Kidney (tissue), 14 donors: Measurements from ENCODE around the gene NEDD4L. TPM values are rescaled to one million over a fixed set of nuclear protein-coding genes. Genes with fewer than 3 reads are reported as not detected.

Experiments used
- DNase-seq, 5 donors: peaks; one replicate each; pipeline ENCODE4 v3.0.0-alpha.2; 2013 to 2020
- FAIRE-seq: peaks from 2 replicates; lab custom pipeline; 2012; peaks lifted over from hg19 to GRCh38; lab: Jason Lieb, UNC
- H3K27ac ChIP-seq, 2 donors: one replicate each; pipeline ENCODE4 v1.7.0; 2013; ENCODE audit warnings: low read depth in 2 of 2, low read length in 2 of 2, inconsistent platforms in 1 of 2
- H3K27me3 ChIP-seq: one replicate; pipeline ENCODE4 v1.7.1; 2013; ENCODE audit warnings: low read length, inconsistent platforms; ENCODE audit not compliant: control insufficient read depth, insufficient read depth
- H3K36me3 ChIP-seq, 3 donors: one replicate each; pipeline versions ENCODE4 v1.7.0 to v1.7.1; 2013; ENCODE audit warnings: low read length in 3 of 3, control low read depth in 1 of 3, inconsistent platforms in 1 of 3; ENCODE audit not compliant: insufficient read depth in 3 of 3, control insufficient read depth in 2 of 3
- H3K4me1 ChIP-seq, 3 donors: one replicate each; pipeline versions ENCODE4 v1.7.0 to v1.7.1; 2013; ENCODE audit warnings: low read length in 3 of 3, inconsistent platforms in 1 of 3, low read depth in 1 of 3; ENCODE audit not compliant: control insufficient read depth in 2 of 3, insufficient read depth in 2 of 3
- H3K4me3 ChIP-seq, 3 donors: one replicate each; pipeline versions ENCODE4 v1.7.0 to v1.8.1; 2013; ENCODE audit warnings: low read length in 3 of 3, control low read depth in 1 of 3, inconsistent platforms in 1 of 3
- H3K9ac ChIP-seq, 3 donors: one replicate each; pipeline versions ENCODE4 v1.7.0 to v1.7.1; 2013; ENCODE audit warnings: low read length in 3 of 3, control low read depth in 1 of 3, inconsistent platforms in 1 of 3
- H3K9me3 ChIP-seq, 3 donors: one replicate each; pipeline versions ENCODE4 v1.7.0 to v1.7.1; 2013; ENCODE audit warnings: low read length in 3 of 3, control low read depth in 1 of 3, inconsistent platforms in 1 of 3; ENCODE audit not compliant: control insufficient read depth in 2 of 3, insufficient read depth in 1 of 3
- intact Hi-C: fragments of 100-400 bp; cut with DNase I; formaldehyde crosslinking; loops from one replicate; pipeline ENCODE4 v1.11.1; 2022
- polyA plus RNA-seq: library from polyadenylated mRNA; stranded (reverse); fragments of 350-450 nt; fragmentation: Illumina TruSeq; extraction: RNeasy Lipid Tissue Mini Kit (QIAGEN cat#74804); gene quantifications from one replicate; pipeline ENCODE4 v1.2.3, GENCODE V29; 2014; ENCODE audit warnings: low read depth, low replicate concordance; ENCODE audit not compliant: insufficient read depth
- total RNA-seq: library from RNA; stranded (reverse); fragmentation: NEBNext Ultra II Directional; extraction: Animal tissue kit (Norgen Biotek cat#: 25700); gene quantifications from one replicate; pipeline ENCODE4 v1.2.1, GENCODE V29; 2021
- TF ChIP-seq, protein P1 (sequence below): IDR thresholded peaks from 3 replicates; pipeline ENCODE4 v1.5.1; 2012; ENCODE audit warnings: mild to moderate bottlenecking, moderate library complexity, borderline replicate concordance; ENCODE audit not compliant: insufficient read depth; ENCODE audit errors: extremely low read depth
- donor health status: control.
- donor health status: control.
- donor health status: control.
- donor health status: control.
- donor health status: control.
- donor health status: DM: yes; HTN: yes; CAD: no.
- donor health status: Normal renal cell carcinoma (clear cell type).

NEDD4L gene
- total and polyA plus RNA-seq, 2 donors from 2014 or later = 90.8 to 95.7 TPM

DNA sequence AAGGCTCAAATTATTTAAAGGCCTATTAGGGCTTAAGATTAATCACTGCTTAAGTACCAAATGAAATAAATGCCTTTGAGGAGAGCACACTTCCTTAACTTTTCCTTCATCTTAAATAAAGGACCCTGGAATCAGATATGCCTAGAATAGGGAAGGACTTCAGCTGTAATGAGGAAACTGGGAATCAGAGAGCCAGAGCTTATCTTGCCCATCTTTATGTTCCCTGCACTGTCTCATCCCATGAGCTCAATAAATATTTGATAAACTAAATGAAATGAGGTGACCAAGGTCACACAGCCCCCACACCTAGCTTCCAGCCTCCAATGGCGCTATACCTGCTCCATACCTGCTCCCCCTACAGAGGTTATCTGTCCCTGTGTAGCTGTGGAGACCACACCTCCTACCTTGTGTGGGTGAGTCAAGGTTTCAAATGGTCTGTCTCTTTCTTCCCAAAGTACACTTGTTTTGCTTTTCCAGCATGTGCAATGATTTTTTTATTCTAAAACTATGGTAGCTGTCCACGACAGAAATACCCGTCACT, 23.4 kb upstream of the NEDD4L start:
- intact Hi-C loops = no loop called here
- FAIRE-seq = no peak
- no peak overlapping the region for H3K9ac ChIP-seq

DNA sequence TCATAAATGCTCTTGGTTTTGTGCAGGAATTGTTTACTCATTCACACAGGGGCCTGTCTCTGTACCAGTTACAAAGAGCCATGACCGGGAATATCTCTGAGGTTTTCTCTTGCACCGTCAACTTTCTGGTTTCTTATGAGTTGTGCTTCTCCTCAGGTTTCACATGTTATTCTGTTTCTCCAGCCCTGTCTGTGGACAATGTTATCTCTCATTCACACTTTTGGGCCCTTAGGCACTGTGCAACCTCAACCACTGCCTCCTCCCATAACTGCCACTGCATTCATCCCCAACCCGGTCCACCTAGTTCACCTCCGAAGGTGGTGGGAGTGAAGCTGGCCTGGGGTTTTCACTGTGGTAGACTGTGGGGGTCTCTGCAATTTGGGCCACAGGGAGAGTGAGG, 22.5 kb upstream of the NEDD4L start:
- Histone ChIP-seq H3K27ac (no peak overlapping the region), H3K9me3 (no peaks in the 10 kb centered on the region), H3K4me1 (peaks cover 0 to 3% (median 0%) of the 10 kb centered on the region in 3 donors), H3K27me3 (no peaks in the 10 kb centered on the region), H3K4me3 (no peak overlapping the region), H3K36me3 (no peaks in the 10 kb centered on the region), H3K9ac (no peak overlapping the region)
- TF ChIP-seq, protein P1, sequence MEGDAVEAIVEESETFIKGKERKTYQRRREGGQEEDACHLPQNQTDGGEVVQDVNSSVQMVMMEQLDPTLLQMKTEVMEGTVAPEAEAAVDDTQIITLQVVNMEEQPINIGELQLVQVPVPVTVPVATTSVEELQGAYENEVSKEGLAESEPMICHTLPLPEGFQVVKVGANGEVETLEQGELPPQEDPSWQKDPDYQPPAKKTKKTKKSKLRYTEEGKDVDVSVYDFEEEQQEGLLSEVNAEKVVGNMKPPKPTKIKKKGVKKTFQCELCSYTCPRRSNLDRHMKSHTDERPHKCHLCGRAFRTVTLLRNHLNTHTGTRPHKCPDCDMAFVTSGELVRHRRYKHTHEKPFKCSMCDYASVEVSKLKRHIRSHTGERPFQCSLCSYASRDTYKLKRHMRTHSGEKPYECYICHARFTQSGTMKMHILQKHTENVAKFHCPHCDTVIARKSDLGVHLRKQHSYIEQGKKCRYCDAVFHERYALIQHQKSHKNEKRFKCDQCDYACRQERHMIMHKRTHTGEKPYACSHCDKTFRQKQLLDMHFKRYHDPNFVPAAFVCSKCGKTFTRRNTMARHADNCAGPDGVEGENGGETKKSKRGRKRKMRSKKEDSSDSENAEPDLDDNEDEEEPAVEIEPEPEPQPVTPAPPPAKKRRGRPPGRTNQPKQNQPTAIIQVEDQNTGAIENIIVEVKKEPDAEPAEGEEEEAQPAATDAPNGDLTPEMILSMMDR = no peak
- intact Hi-C loops = no loop called here
- no peak for DNase-seq
- no peak for FAIRE-seq

More for the DNA sequence above, 23.4 kb upstream of the NEDD4L start:
- Histone ChIP-seq H3K4me1 (peaks cover 0 to 3% (median 0%) of the 10 kb centered on the region in 3 donors), H3K4me3 (no peak overlapping the region), H3K27me3 (no peaks in the 10 kb centered on the region), H3K36me3 (no peaks in the 10 kb centered on the region), H3K27ac (no peak overlapping the region), H3K9me3 (peaks cover 0 to 4% (median 0%) of the 10 kb centered on the region in 3 donors)
- TF ChIP-seq, protein P1 = no peak
- DNase-seq = no peak

DNA sequence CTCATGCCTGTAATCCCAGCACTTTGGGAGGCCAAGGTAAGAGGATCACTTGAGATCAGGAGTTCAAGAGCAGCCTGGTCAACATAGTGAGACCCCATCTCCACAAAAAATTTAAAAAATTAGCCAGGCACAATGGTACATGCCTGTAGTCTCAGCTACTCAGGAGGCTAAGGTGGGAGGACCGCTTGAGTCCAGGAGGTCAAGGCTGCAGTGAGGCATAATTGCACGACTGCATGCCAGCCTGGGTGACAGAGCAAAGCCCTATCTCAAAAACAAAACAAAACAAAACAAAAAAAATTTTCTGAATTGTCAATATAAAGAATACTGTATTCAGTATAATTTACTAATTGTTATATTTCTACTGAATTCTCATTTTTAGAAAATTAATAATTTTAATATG, 20.9 kb upstream of the NEDD4L start:
- H3K4me1 ChIP-seq = peaks cover 0 to 3% (median 0%) of the 10 kb centered on the region in 3 donors
- H3K27ac ChIP-seq = no peak overlapping the region
- no peaks in the 10 kb centered on the region for H3K9me3 ChIP-seq
- H3K27me3 ChIP-seq = no peaks in the 10 kb centered on the region
- H3K36me3 ChIP-seq = no peaks in the 10 kb centered on the region
- TF ChIP-seq, protein P1 = no peak
- intact Hi-C loops = no loop called here
- FAIRE-seq = no peak
- DNase-seq = no peak
- no peak overlapping the region for H3K4me3 ChIP-seq
- H3K9ac ChIP-seq = no peak overlapping the region

DNA sequence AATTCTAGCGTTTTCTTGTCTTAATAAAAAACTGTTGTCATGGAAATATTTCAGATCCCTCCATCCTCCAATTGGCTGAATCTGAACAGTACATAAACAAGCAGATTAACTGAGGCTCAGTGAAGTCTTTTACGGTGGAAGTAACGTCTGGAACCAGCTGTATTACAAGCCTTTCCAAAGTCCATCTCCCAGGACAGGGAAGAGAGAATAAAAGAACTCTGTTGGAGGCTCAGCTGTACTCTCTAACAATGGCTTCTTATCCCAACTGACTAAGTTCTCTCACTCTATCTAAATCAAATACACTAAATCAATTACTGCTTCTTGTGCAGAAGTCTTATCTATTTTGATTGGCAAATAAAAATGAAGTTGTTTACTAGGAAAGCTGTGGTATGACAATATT, 19.9 kb upstream of the NEDD4L start:
- intact Hi-C loops = no loop called here
- Histone ChIP-seq H3K27ac (no peak overlapping the region), H3K4me1 (peaks cover 0 to 3% (median 0%) of the 10 kb centered on the region in 3 donors), H3K36me3 (no peaks in the 10 kb centered on the region), H3K9ac (no peak overlapping the region), H3K27me3 (no peaks in the 10 kb centered on the region), H3K9me3 (no peaks in the 10 kb centered on the region), H3K4me3 (no peak overlapping the region)
- DNase-seq (peak in 2 of 5 donors; percentile 33 to 71), FAIRE-seq (no peak)
- TF ChIP-seq, protein P1 = no peak
